HEK293 (cell line): ENCODE measurements around the gene SLC35G6.

Source experiments
- BCL6B ChIP-seq: fragments of 450-650 bp; formaldehyde crosslinking; IDR thresholded peaks from 2 replicates; pipeline ENCODE4 v1.5.1; 2017; ENCODE audit warnings: missing biosample characterization, missing genetic modification characterization
- HOXC10 ChIP-seq: sonication (generic); formaldehyde crosslinking; IDR thresholded peaks from 2 replicates; pipeline ENCODE4 v1.8.1; 2023; ENCODE audit warnings: mild to moderate bottlenecking, missing genetic modification reagents
- IKZF3 ChIP-seq: fragments of 450-650 bp; IDR thresholded peaks from 2 replicates; pipeline ENCODE4 v1.5.0; 2018; ENCODE audit warnings: missing biosample characterization, mild to moderate bottlenecking, missing genetic modification characterization, moderate library complexity
- INSM2 ChIP-seq: fragments of 450-650 bp; formaldehyde crosslinking; IDR thresholded peaks from 2 replicates; pipeline ENCODE4 v1.5.1; 2016; ENCODE audit warnings: missing biosample characterization, missing genetic modification characterization
- PATZ1 ChIP-seq: fragments of 450-650 bp; formaldehyde crosslinking; IDR thresholded peaks from 2 replicates; pipeline ENCODE4 v1.5.1; 2016; ENCODE audit warnings: missing biosample characterization, missing genetic modification characterization
- SP3 ChIP-seq: fragments of 450-650 bp; formaldehyde crosslinking; IDR thresholded peaks from 2 replicates; pipeline ENCODE4 v1.5.1; 2016; ENCODE audit warnings: missing biosample characterization, missing genetic modification characterization
- TRIM28 ChIP-seq: IDR thresholded peaks from 2 replicates; pipeline ENCODE4 v1.6.1; 2011; ENCODE audit warnings: low read length, control low read depth, borderline replicate concordance
- ZBTB17 ChIP-seq: fragments of 450-650 bp; formaldehyde crosslinking; IDR thresholded peaks from 2 replicates; pipeline ENCODE4 v1.5.1; 2016; ENCODE audit warnings: missing biosample characterization, missing genetic modification characterization
- ZNF133 ChIP-seq: fragments of 450-650 bp; formaldehyde crosslinking; IDR thresholded peaks from 2 replicates; pipeline ENCODE4 v1.5.1; 2016; ENCODE audit warnings: missing biosample characterization, missing genetic modification characterization
- ZNF175 ChIP-seq: fragments of 450-650 bp; formaldehyde crosslinking; IDR thresholded peaks from 2 replicates; pipeline ENCODE4 v1.5.1; 2016; ENCODE audit warnings: missing biosample characterization, missing genetic modification characterization
- ZNF18 ChIP-seq: fragments of 450-650 bp; formaldehyde crosslinking; IDR thresholded peaks from 2 replicates; pipeline ENCODE4 v1.5.1; 2016; ENCODE audit warnings: missing biosample characterization, missing genetic modification characterization
- ZNF248 ChIP-seq: fragments of 450-650 bp; formaldehyde crosslinking; IDR thresholded peaks from 2 replicates; pipeline ENCODE4 v1.5.1; 2017; ENCODE audit warnings: missing biosample characterization, missing genetic modification characterization
- ZNF26 ChIP-seq: fragments of 450-650 bp; formaldehyde crosslinking; IDR thresholded peaks from 2 replicates; pipeline ENCODE4 v1.5.1; 2016; ENCODE audit warnings: missing biosample characterization, missing genetic modification characterization
- ZNF292 ChIP-seq: fragments of 450-650 bp; formaldehyde crosslinking; IDR thresholded peaks from 2 replicates; pipeline ENCODE4 v1.5.1; 2016; ENCODE audit warnings: low read depth, missing biosample characterization, missing genetic modification characterization, borderline replicate concordance
- ZNF311 ChIP-seq: fragments of 450-650 bp; formaldehyde crosslinking; IDR thresholded peaks from 2 replicates; pipeline ENCODE4 v1.5.1; 2017; ENCODE audit warnings: missing biosample characterization, missing genetic modification characterization, borderline replicate concordance
- ZNF335 ChIP-seq: fragments of 450-650 bp; formaldehyde crosslinking; conservative IDR thresholded peaks from 2 replicates; pipeline ENCODE4 v1.5.1; 2016; ENCODE audit warnings: missing biosample characterization, missing genetic modification characterization
- ZNF48 ChIP-seq: fragments of 450-650 bp; formaldehyde crosslinking; IDR thresholded peaks from 2 replicates; pipeline ENCODE4 v1.5.1; 2016; ENCODE audit warnings: missing biosample characterization, missing genetic modification characterization
- ZNF501 ChIP-seq: fragments of 450-650 bp; formaldehyde crosslinking; IDR thresholded peaks from 2 replicates; pipeline ENCODE4 v1.5.1; 2016; ENCODE audit warnings: missing biosample characterization, missing genetic modification characterization
- ZNF514 ChIP-seq: fragments of 450-650 bp; formaldehyde crosslinking; IDR thresholded peaks from 2 replicates; pipeline ENCODE4 v1.5.1; 2016; ENCODE audit warnings: missing biosample characterization, missing genetic modification characterization
- ZNF544 ChIP-seq: fragments of 450-650 bp; formaldehyde crosslinking; IDR thresholded peaks from 2 replicates; pipeline ENCODE4 v1.5.0; 2017; ENCODE audit warnings: missing biosample characterization, missing genetic modification characterization
- ZNF555 ChIP-seq: fragments of 450-650 bp; formaldehyde crosslinking; conservative IDR thresholded peaks from 2 replicates; pipeline ENCODE4 v1.5.1; 2017; ENCODE audit warnings: missing biosample characterization, mild to moderate bottlenecking, missing genetic modification characterization, inconsistent platforms
- ZNF596 ChIP-seq: fragments of 450-650 bp; IDR thresholded peaks from 2 replicates; pipeline ENCODE4 v1.5.0; 2018; ENCODE audit warnings: missing biosample characterization, mild to moderate bottlenecking, missing genetic modification characterization, moderate library complexity
- ZNF623 ChIP-seq: fragments of 450-650 bp; formaldehyde crosslinking; IDR thresholded peaks from 2 replicates; pipeline ENCODE4 v1.5.1; 2016; ENCODE audit warnings: missing biosample characterization, missing genetic modification characterization
- ZNF626 ChIP-seq: fragments of 450-650 bp; sonication (Bioruptor Pico); formaldehyde crosslinking; IDR thresholded peaks from 2 replicates; pipeline ENCODE4 v1.5.1; 2018; ENCODE audit warnings: missing biosample characterization, missing genetic modification characterization, inconsistent platforms
- ZNF629 ChIP-seq: fragments of 450-650 bp; formaldehyde crosslinking; IDR thresholded peaks from 2 replicates; pipeline ENCODE4 v1.5.1; 2017; ENCODE audit warnings: missing biosample characterization, missing genetic modification characterization
- ZNF645 ChIP-seq: fragments of 450-650 bp; formaldehyde crosslinking; IDR thresholded peaks from 2 replicates; pipeline ENCODE4; 2016; ENCODE audit warnings: missing biosample characterization, missing genetic modification characterization
- ZNF654 ChIP-seq: fragments of 450-650 bp; formaldehyde crosslinking; IDR thresholded peaks from 2 replicates; pipeline ENCODE4 v1.5.1; 2016; ENCODE audit warnings: low read depth, missing biosample characterization, missing genetic modification characterization
- ZNF664 ChIP-seq: fragments of 450-650 bp; formaldehyde crosslinking; IDR thresholded peaks from 2 replicates; pipeline ENCODE4 v1.5.1; 2016; ENCODE audit warnings: missing biosample characterization, missing genetic modification characterization
- ZNF677 ChIP-seq: fragments of 450-650 bp; IDR thresholded peaks from 2 replicates; pipeline ENCODE4 v1.5.0; 2018; ENCODE audit warnings: missing biosample characterization, mild to moderate bottlenecking, missing genetic modification characterization, moderate library complexity
- ZNF785 ChIP-seq: fragments of 450-650 bp; formaldehyde crosslinking; IDR thresholded peaks from 2 replicates; pipeline ENCODE4 v1.5.1; 2016; ENCODE audit warnings: missing biosample characterization, missing genetic modification characterization
- ZSCAN23 ChIP-seq: fragments of 450-650 bp; formaldehyde crosslinking; IDR thresholded peaks from 2 replicates; pipeline ENCODE4 v1.5.1; 2016; ENCODE audit warnings: missing biosample characterization, missing genetic modification characterization

The SLC35G6 gene

GRCh38 chr17:7484067-7484918 lies 3.0 kb downstream of the SLC35G6 start, which contains the start of gene POLR2A (continued):
- TF ChIP-seq ZNF645 (no peak; the same call in none of the 2 replicates), ZNF677 (tag by site-specific recombination) (no peak), ZNF175 (no peak), TRIM28 (no peak), ZNF133 (tag by site-specific recombination) (no peak), INSM2 (tag by site-specific recombination) (peak; percentile 38; the same call in 1 of the 2 replicates), ZNF292 (tag by site-specific recombination) (no peak), ZNF785 (tag by site-specific recombination) (peak; percentile 77; the same call in 1 of the 2 replicates), IKZF3 (peak; percentile 99), ZNF514 (tag by site-specific recombination) (no peak), ZBTB17 (tag by site-specific recombination) (peak; percentile 42; the same call in 1 of the 2 replicates), ZNF555 (tag by site-specific recombination) (no peak), ZNF626 (tag by site-specific recombination) (no peak), ZNF596 (peak; percentile 53), BCL6B (tag by site-specific recombination) (peak; percentile 58; the same call in 1 of the 2 replicates), HOXC10 (CRISPR knock-in tag) (no peak), ZNF654 (peak; percentile 29), SP3 (tag by site-specific recombination) (peak; percentile 94), ZNF501 (tag by site-specific recombination) (peak; percentile 98), PATZ1 (peak; percentile 100), ZNF48 (tag by site-specific recombination) (no peak), ZSCAN23 (tag by site-specific recombination) (peak; percentile 98), ZNF664 (tag by site-specific recombination) (peak; percentile 56; the same call in 1 of the 2 replicates), ZNF248 (tag by site-specific recombination) (no peak), ZNF18 (peak; percentile 44; the same call in 1 of the 2 replicates), ZNF629 (tag by site-specific recombination) (peak; percentile 88), ZNF544 (no peak), ZNF311 (no peak), ZNF26 (no peak), ZNF623 (tag by site-specific recombination) (peak; percentile 54), ZNF335 (tag by site-specific recombination) (no peak; the same call in 1 of the 2 replicates)
